CD4-positive, alpha-beta T cell treated with Interleukin-17A for 1 hour (primary cell): ENCODE data around the gene MAP4K2.

Experiments used
- DNase-seq: peaks from one replicate; pipeline ENCODE4 v3.0.0-alpha.2; 2020

Gene MAP4K2

DNA sequence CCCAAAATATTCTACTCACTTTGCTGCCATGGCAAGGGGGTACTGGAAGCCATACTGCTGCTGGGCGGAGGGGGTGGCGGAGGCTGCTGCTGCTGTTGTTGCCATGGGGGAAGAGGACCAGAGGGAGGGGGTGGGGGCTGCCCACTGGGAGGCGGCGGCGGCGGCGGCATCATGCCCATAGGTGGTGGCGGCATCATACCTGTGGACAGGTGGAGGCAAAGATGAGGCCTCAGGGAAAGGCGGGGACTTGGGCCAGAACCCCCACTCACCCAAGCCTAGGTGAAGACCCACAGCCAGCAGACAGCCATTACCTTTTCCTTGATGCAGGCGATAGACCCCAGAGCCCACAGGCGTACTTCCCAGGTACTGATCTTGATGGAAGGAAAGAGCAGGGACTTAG is 36.1 kb downstream of the MAP4K2 start:
- no peak for DNase-seq

DNA sequence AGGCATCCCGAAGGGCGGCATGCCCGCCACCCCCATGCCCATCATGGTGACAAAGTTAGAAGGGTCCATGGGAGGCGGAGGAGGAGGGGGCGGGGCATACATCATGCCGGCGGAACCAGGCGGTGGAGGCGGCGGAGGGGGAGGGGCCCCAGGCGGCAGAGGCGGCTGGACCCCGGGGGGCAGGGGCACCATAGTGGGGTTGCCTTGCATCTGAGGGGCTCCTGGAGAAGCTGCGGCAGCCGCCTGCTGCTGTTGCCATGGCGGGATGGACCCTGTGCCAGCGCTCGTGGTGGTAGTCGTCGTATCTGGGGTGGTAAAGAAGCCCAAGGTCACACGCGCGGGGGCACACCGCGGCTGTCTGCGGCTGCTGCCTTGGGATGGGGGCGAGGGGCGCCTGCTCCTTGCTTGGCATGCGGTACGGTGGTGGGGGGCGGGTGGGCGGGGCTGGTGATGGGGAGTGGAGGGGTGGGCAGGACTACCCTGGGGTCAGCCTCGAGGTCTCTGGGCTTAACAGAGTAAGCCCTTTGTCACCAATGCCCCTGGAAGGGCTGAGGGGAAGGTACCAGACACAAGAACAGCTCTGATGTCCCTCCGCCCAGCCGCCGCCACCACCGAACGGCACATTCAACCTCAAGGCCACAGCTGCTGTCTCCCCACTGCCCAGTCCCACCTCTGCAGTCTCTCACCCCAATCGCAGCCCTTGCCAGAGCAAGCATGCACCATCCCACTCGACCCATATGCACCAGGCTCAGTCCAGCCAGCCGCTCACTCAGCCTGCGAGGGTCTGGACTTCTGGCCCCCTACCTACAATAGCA is 37.0 kb downstream of the MAP4K2 start:
- DNase-seq, result no peak

DNA sequence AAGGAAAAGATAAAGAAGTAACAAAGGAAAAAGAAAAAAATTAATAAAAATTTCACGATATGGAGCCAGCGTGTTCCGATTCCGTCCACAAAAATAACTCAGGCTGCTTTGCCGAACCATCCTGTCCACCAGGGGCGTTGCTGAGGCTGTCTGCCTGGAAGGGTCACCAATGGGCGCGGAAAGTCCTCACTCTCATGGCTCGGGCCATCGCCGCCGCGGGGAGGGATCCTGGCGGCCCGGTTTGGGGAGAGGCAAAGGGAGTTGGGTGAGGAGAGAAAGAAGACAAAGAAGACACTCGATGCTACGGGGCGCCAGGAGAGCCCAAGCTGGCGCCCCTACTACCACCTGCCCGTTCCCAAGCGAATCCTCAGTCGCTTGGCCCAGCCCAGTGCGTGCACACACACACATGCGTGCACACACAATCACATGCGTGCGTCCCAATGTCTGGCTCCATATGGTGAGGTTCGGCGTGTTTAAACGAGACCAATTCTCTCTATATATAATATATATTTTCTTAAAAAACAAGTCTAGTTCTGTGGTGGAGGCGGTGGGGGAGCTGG is 37.6 kb downstream of the MAP4K2 start:
- DNase-seq, result peak; percentile 32

DNA sequence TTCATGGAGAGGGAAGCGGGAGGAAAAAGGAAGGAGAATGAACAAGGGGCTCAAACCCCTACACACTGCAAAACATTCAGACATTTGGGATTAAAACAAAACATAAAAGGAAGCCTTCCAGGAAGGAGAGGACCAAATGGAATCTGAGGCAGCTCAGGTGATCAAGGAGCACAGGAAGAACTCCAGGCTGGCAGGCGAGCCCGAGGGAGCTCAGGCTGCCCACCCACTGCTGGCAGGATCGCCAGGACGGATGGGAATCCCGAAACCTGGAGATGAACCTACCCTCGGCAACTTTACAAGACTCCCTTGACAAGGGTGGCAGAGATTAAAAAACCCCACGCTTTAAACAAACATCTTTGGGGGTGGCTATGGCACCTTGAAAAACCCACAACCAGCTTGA is 38.3 kb downstream of the MAP4K2 start:
- DNase-seq, result no peak

DNA sequence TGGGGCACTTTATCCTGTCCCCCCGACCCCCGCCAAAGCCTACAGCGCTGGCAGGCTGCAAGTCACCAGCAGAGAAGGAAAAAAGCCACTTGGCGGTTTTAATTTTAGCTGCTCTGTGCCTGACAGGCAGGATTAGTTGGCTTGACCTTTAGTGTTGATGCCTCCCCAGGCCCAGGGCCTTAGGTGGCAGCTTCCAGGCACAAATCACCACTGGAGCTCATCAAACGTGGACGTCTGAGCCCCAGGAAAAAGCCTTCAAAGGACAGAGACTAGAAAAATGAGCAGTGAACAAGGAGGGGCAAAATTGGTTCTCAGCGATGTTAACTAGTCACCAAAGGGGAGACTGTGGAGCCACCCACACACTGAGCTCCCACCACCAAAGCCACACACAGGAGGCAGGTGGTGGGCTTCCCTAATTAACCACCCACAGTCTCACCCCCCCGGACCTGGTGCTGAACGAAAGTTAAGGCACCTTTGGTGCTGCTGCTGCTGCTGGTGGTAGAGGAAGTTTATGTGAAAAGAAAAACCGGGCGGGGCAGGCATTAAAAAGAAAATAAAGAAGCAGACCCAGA is 38.9 kb downstream of the MAP4K2 start:
- peak; percentile 80 for DNase-seq

DNA sequence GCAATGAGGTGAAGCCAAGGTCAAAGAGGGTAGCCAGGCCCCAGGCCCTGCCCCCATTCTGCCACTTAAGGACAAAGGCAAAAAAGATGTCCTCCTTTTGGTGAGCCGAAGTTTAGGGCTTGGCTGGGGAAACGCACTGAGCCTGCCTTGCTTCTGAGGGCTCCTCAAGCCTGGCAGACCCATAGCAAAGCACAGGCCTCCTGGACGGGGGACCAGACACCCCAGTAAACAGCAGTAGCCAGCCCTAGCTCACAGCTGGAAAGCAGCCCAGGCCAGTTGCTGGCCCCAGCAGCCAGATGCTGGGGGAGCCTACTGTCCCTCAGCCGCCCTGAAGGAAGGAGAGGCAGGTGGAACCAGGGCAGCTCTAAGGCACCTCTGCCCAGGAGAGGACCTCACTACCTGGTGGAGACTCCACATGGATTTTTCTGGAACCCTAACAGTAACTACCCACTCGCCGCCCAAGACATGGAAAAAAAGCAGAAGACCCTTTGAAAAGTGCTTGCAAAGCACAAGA is 39.4 kb downstream of the MAP4K2 start:
- no peak for DNase-seq

DNA sequence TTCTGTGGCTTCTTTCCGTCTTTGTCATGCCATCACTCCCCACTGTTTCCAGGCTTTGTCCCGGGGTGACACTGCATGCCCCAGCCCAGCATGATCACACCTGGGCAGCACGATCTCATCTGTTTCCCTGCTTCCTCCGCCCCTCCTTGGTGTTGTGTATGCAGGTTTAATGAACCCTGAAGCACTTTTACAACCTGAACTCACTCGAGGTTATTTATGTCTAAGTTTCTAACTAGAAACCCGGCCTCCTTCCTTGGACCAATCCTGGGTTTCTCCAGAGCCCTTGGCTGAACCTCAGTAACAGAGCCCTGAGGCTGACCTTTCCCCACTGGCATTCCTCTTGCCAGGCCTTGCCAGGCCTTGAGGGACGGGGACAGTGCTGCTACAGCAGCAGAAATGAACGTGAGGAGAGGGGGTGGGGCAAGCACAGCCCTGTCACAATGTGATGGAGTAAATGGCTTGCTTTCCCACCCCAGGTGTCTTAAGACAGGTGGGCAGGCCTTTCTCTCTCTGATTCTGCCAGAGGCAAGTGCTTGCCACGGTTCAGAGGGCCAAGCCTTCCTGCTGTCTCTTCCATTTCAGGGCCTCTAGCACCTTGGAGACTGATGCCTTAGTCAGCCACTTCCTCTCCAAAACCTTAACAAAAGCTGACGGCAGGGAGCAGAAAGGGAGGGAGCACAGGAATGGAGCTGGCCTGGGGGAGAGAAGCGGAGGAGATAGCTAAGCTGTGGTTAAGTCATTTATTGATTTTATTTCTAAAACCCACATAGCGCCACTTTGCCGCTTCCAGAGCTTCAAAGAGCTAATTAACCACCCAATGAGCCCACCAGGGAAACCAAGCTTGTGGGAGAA is 40.1 kb downstream of the MAP4K2 start:
- peak; percentile 50 for DNase-seq

DNA sequence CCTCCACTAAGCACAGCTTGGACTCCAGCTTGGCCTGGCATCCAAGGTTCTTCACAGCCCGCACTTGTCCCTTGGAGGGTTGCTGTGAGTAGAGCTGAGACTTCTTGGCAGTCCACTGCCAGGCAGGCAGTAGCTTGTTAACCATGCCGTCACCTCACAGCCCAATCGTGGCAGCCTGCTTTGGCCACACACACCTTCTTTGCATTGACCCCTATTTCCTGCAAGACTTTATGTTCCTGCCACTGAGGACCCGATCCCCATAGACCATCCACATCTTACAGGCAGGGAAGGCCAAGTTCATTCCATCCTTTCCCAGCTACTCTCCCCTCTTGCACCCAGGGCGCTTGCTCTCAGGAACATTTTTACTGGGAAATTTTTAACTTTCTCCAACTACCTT is 40.7 kb downstream of the MAP4K2 start:
- DNase-seq, result peak; percentile 39

DNA sequence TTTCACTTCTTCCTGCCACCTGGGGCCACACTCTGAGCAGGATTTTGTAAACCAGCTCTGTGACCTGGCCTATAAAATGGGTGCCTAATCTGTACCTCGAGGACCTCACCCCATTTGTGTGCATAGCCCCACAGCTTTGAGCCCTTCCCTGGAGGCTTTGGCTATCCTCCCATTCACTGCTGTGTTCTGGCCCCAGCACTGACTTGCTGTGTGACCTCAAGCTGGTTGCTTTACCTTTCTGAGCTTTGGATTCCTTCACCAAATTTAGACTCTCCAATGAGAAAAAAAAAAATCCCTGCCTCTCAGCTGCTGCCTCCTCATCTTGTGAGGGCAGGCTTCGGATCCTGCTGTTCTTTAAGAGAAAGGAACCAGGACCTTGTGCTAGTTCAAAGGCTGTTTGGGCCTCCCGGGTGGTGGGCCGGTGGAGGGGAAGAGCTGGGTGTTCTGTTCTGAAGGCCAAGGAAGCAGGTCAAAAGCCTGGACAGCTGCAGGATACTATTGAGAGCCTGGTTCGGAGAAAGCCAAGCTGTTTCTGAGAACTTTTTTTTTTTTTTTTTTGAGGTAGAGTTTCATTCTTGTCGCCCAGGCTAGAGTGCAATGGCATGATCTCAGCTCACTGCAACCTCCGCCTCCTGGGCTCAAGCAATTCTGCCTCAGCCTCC is 42.1 kb downstream of the MAP4K2 start:
- DNase-seq, result peak; percentile 39

DNA sequence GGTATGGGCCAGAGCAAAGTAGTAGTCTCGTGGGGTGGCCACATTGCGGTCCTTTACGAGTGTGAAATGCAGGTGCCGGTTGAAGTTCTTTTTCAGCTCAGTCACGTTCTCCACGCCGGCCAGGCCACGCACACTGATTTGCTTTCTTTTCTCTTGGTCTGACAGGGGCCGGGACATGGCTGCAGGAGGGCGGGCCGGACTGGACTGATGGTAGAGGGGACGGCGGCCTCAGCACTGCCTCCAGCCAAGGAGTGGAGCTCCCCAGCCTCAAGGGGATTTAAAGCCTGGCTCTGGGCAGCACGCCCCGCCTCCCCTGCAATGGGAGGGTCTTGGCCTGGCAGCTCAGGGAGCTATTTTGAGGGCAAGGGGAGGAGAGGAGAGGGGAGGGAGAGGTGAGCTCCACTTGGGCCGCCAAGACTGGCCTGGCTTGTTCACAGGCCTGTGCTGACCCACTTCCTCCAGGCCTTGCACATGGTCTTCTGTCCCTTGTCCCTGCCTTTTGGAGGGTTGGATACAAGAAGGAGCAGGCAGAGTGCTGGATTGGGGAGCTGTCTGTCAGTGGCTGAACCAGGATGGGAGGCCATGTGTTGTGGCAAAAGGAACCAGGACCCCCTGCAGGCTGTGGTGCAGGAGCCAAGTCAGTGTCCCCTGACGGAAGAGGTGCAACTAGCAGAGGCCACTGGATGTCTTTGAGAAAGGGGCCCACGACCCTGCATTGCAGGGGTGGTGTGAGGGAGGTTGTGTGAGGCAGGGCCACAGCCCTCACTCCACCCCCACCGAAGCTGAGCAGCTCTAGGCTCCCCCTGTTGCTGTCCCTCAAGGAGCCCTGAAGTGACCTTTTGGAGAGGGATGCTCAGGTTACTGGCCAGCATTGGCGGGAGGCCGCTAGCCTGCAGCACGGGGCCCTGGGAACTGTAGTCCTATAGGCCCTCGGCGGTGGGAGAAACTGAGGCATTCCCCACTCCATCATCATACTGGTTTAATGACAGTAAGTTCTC is 43.0 kb downstream of the MAP4K2 start, which contains the start of gene PYGM:
Gene PYGM (minus strand): TSS at position 253 of the 998 bp plus-strand sequence. CDS start 76 bp downstream, at position 177.
- peak; percentile 40 for DNase-seq

DNA sequence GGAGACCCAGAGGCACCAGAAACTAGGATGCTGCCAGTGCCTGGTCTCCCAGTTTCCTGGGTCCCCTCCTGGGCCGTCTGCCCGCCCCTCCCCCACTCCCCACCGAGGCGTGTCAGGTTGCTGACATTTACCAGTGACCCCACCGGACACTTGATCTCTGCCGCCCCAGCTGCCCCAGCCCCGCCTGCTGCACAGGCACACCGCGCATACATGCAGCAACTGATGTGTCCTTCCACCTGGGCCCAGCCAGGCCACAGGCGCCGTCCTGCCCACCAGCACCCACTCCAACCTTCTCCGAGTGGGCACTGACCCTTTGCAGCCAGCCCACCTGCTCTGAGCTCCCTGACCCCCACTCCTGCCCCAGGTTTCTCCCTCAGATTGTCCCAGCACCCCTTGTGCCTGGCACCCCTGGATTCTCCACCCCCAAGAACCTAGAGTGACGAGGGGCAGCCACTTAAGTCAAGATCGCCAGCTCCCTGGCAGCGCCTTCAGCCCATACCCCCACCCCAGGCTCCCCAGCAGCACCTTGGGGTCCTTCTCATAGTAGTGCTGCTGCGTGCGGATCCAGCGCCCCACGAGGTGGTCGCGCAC is 43.8 kb downstream of the MAP4K2 start:
- DNase-seq, result peak; percentile 30

DNA sequence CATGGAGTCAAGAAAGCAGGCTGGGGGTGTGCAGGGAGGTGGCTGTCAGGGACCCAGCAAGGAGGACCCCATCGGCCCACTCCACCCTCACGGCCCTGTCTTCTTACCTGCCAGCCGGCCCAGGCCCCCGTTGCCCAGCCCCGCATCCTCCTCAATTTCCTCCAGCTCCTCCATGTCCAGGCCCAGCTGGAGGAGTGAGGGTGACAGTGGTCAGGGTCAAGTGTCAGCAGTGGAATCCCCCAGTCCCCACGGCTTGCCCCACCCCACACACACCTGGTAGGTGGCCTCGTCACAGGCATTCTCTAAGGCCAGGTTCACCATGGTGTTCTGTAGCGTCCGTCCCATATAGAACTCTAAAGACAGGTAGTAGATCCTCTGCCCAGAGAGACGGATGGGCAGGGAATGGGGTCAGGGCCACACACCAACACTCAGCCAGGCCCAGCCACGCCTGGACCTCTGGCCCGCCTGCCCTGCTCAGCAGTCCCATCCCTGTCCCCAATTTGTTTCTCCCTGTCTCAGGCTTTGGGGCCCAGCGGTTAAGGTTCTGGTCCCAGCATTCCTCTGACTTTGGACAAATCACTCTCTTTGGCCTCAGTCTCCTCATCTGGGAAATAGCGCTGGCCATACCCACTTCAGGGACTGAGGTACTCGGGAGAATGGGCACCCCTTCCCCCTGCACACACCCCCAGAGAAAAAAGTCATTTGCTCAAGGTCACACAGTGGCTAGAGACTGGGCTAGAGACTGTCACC is 44.5 kb downstream of the MAP4K2 start:
- DNase-seq, result no peak

DNA sequence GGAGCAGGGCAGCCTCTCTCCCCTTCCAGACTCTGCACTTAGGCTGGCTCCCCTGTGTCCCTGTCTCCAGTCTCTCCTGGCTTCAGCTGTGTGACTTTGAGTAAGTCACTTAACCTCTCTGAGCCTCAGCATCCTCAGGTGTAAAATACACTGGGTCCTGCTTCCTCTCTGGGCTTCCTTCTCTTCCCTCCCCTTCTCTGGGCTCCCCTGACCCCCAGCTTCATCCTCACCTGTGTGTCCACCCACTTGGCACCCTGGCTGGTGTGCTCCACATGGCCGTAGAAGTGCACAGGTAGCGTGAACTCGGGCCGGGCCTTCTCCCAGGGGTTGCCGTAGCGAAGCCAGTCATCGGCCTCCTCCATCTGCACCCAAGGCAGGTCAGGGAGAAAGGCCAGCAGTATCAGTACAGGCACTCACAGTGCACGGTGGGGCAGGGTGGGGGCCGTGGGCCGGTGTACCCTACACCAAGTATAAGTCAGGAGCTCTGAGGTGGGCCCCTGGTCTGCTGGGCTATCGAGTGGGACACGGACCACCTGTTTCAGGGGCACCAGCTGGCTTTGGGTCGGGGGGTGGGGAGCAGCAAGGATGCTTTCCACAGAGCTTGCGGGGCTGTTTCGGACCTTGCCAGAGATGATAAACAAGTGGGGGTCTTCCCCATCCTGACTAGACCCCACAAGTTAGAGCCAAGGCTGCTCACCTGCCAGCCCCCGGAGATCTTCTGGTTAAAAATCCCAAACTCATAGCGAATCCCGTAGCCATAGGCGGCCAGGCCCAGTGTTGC is 45.3 kb downstream of the MAP4K2 start:
- DNase-seq, result no peak

DNA sequence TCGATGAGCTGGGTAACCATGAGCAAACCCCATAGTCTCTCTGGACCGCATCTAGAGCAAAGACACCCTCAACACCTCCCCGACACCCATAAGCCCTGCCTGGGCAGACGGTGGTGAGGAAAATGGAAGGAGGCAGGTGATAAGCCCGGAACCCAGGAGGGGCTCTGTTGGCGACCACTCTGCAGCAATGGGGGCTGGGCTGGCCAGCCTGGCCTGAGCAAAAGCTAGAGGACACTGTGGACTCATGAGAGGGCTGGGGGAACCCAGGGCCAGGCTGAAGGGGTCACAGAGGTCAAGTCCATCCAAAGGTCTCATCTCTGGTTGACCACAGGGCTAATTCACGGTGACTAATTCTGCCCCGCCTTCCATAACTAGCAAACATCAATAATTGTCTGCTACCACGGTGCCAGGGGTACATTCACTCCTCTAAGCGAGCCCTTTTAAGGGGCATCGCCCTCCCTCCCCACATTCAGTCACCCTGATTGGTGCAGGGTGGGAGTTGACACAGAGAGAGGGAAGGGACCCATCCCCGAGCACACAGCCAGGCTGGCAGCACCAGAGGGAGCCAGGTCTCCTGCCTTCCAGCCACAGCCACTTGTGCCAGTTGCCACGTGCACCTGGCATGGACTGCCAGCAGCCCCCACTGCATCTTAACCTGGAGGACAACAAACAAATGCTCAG is 47.2 kb downstream of the MAP4K2 start:
- DNase-seq, result peak; percentile 1

DNA sequence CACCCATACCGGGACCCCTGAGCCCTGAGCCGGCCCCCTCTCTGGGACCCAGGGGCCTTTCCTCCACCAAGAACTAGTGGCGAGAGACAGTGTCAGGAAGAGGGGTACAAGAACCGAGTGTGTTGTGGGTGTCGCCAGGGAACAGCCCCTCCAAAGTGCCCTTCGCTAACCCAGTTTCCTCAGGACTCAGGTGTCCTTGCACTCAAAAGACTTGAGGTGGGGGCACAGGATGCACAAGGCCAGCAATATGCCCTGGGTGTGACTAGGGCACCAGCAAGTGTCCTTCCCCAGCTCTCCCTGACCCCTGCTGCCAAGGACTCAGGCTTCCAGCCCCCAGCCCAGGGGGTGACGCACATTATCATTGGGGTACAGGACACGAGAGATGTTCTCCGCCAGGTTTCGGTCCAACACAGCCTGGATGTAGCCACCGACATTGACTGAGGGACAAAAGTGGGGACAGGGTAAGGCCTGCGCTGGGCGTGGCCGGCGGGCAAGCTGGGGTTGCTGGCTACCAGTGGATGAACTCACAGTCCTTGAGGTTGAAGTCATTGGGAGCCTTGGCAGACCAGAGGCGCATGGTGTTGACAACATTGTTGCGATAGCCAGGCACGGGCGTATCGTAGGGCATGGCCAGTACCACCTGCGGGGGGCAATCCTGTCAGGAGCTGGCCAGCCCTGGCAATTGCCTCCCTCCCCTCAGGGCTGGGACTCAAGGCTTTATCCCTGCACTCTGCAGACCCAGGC is 47.9 kb downstream of the MAP4K2 start:
- DNase-seq, result no peak

DNA sequence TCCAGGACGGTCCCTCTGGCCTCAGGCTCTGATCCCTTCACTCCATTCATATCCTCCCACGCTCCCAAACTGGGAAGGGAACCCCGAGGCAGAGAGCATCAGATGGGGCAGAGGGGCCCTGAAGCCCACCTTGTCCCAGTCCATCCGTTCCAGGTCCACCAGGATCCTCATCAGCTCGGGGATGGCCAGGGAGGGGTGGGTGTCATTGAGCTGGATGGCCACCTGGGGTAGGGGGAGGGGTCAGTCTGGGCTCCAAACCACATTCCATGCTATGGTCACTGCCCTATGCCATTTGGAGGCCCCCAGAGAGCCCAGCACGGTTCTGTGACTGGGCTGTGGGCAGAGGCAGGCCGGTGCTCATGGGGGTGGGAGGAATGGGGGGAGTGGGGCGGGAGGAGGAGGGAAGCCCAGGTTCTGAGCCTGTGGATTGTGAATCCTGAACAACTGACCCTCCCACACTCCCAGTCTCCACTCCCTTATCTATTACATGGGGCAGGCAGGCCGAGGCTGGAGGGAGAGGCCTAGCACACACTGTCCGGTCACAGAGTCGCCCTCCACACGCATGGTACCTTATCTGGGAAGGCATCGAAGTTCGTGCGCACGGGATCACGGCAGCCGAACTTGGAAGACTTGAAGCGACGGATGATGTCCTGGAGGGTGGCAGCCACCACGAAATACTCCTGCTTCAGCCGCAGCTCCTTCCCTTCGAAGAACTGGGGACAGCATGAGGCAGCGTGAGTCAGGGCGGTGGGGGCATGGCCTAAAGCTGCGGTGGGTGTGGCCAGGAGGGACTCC is 48.7 kb downstream of the MAP4K2 start:
- no peak for DNase-seq
